ENCODE measurements around the gene LGALS12. TPM values are rescaled to one million over a fixed set of nuclear protein-coding genes. Genes with fewer than 3 reads are reported as not detected.

Gene LGALS12
- total RNA-seq, 1 donor from 2014 or later, result not detected

DNA sequence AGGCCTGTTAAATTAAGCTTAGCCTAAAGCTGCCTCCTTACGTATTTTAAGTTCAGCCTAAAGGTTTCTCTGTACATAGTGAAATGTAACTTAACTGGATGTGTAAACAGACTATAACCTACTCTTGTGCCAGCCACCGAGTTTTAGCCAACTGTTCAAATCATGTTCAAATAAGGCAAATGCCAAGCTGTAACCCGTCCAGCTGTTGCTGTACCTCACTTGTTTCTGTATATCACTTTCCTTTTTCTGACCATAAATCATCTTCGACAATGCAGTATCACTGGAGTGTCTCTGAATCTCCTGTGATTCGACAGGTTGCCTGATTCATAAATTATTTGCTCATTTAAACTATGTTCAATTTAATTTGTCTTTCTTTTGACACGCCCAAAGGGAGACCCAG, 10.9 kb upstream of the LGALS12 start:
- no peak overlapping the region for H3K27ac Mint-ChIP-seq (ENCODE audit: unreplicated experiment)
- Histone ChIP-seq H3K4me2 (ENCODE audit: low read length) (no peak overlapping the region), H3K27ac (ENCODE audit: low read depth, low read length) (no peak overlapping the region), H3K36me3 (ENCODE audit: insufficient read depth, low read length) (no peaks in the 10 kb centered on the region), H3K9ac (ENCODE audit: low read length) (no peak overlapping the region), H3K4me1 (ENCODE audit: insufficient read depth, low read length) (peaks cover 14% of the 10 kb centered on the region), H3K27me3 (ENCODE audit: insufficient read depth, low read length) (peaks cover 26% of the 10 kb centered on the region), H2AFZ (ENCODE audit: low read depth, low read length) (no peak overlapping the region), H3K4me3 (ENCODE audit: insufficient read depth, low read depth, low read length) (no peak overlapping the region), H3K9me3 (ENCODE audit: insufficient read depth, low read depth, low read length) (peaks cover 6% of the 10 kb centered on the region), H4K20me1 (ENCODE audit: insufficient read depth, low read length) (no peaks in the 10 kb centered on the region), H3K79me2 (ENCODE audit: insufficient read depth, low read length) (no peaks in the 10 kb centered on the region)
- FAIRE-seq (peak; percentile 23), DNase-seq (ENCODE audit: low read depth) (no peak)
- TF ChIP-seq CTCF (IDR thresholded peaks at IDR 0.05; ENCODE audit: insufficient read depth, low read depth, low read length) (no peak), EZH2 (IDR thresholded peaks at IDR 0.05; ENCODE audit: insufficient read depth, low read length) (no peak)
- no peak overlapping the region for H3K4me3 Mint-ChIP-seq (ENCODE audit: unreplicated experiment)
- H3K9me3 Mint-ChIP-seq (ENCODE audit: unreplicated experiment), result peaks cover 21% of the 10 kb centered on the region
- peaks cover 2% of the 10 kb centered on the region for H3K27me3 Mint-ChIP-seq (ENCODE audit: low read depth, unreplicated experiment)
- H3K4me1 Mint-ChIP-seq (ENCODE audit: low read depth, unreplicated experiment), result peaks cover 12% of the 10 kb centered on the region
- no peaks in the 10 kb centered on the region for H3K36me3 Mint-ChIP-seq (ENCODE audit: low read depth, unreplicated experiment)

- no peak for TF ChIP-seq CTCF (IDR thresholded peaks at IDR 0.05; ENCODE audit: insufficient read depth, low read depth, low read length)
- TF ChIP-seq EZH2 (IDR thresholded peaks at IDR 0.05; ENCODE audit: insufficient read depth, low read length), result no peak
- H4K20me1 ChIP-seq (ENCODE audit: insufficient read depth, low read length), result no peaks in the 10 kb centered on the region
- H3K27ac ChIP-seq (ENCODE audit: low read depth, low read length), result no peak overlapping the region
- peaks cover 30% of the 10 kb centered on the region for H3K9me3 Mint-ChIP-seq (ENCODE audit: unreplicated experiment)
- no peaks in the 10 kb centered on the region for H3K4me1 ChIP-seq (ENCODE audit: insufficient read depth, low read length)
- H3K36me3 Mint-ChIP-seq (ENCODE audit: low read depth, unreplicated experiment), result peaks cover 4% of the 10 kb centered on the region
- H3K36me3 ChIP-seq (ENCODE audit: insufficient read depth, low read length), result no peaks in the 10 kb centered on the region
- no peak overlapping the region for H3K4me3 Mint-ChIP-seq (ENCODE audit: unreplicated experiment)
- H3K27ac Mint-ChIP-seq (ENCODE audit: unreplicated experiment), result no peak overlapping the region
- H3K27me3 ChIP-seq (ENCODE audit: insufficient read depth, low read length), result peaks cover 5% of the 10 kb centered on the region
- H3K9ac ChIP-seq (ENCODE audit: low read length), result no peak overlapping the region
- FAIRE-seq (no peak), DNase-seq (ENCODE audit: low read depth) (no peak)
- peaks cover 10% of the 10 kb centered on the region for H3K27me3 Mint-ChIP-seq (ENCODE audit: low read depth, unreplicated experiment)
- peaks cover 10% of the 10 kb centered on the region for H3K9me3 ChIP-seq (ENCODE audit: insufficient read depth, low read depth, low read length)
- H3K4me3 ChIP-seq (ENCODE audit: insufficient read depth, low read depth, low read length), result no peak overlapping the region
- H2AFZ ChIP-seq (ENCODE audit: low read depth, low read length), result no peak overlapping the region
- H3K4me2 ChIP-seq (ENCODE audit: low read length), result no peak overlapping the region
- H3K79me2 ChIP-seq (ENCODE audit: insufficient read depth, low read length), result no peaks in the 10 kb centered on the region
- no peaks in the 10 kb centered on the region for H3K4me1 Mint-ChIP-seq (ENCODE audit: low read depth, unreplicated experiment)
These were observed 6.0 kb upstream of the LGALS12 start for GRCh38 chr11:63499874-63500273.

- Histone ChIP-seq H3K4me2 (ENCODE audit: low read length) (no peak overlapping the region), H2AFZ (ENCODE audit: low read depth, low read length) (no peak overlapping the region), H3K4me3 (ENCODE audit: insufficient read depth, low read depth, low read length) (no peak overlapping the region), H4K20me1 (ENCODE audit: insufficient read depth, low read length) (no peaks in the 10 kb centered on the region), H3K79me2 (ENCODE audit: insufficient read depth, low read length) (no peaks in the 10 kb centered on the region), H3K4me1 (ENCODE audit: insufficient read depth, low read length) (no peaks in the 10 kb centered on the region), H3K9ac (ENCODE audit: low read length) (no peak overlapping the region), H3K27ac (ENCODE audit: low read depth, low read length) (no peak overlapping the region), H3K27me3 (ENCODE audit: insufficient read depth, low read length) (no peaks in the 10 kb centered on the region), H3K9me3 (ENCODE audit: insufficient read depth, low read depth, low read length) (peaks cover 10% of the 10 kb centered on the region), H3K36me3 (ENCODE audit: insufficient read depth, low read length) (no peaks in the 10 kb centered on the region)
- FAIRE-seq (no peak), DNase-seq (ENCODE audit: low read depth) (no peak)
- Mint-ChIP-seq H3K9me3 (ENCODE audit: unreplicated experiment) (peaks cover 25% of the 10 kb centered on the region), H3K4me3 (ENCODE audit: unreplicated experiment) (no peak overlapping the region), H3K27me3 (ENCODE audit: low read depth, unreplicated experiment) (peaks cover 11% of the 10 kb centered on the region), H3K4me1 (ENCODE audit: low read depth, unreplicated experiment) (no peaks in the 10 kb centered on the region), H3K27ac (ENCODE audit: unreplicated experiment) (no peak overlapping the region), H3K36me3 (ENCODE audit: low read depth, unreplicated experiment) (peaks cover 4% of the 10 kb centered on the region)
- TF ChIP-seq CTCF (IDR thresholded peaks at IDR 0.05; ENCODE audit: insufficient read depth, low read depth, low read length), result no peak
- no peak for TF ChIP-seq EZH2 (IDR thresholded peaks at IDR 0.05; ENCODE audit: insufficient read depth, low read length)
These were observed 4.6 kb upstream of the LGALS12 start for GRCh38 chr11:63501236-63501635.

Data from astrocyte (in vitro differentiated cells and primary cell).